ENCODE data around the gene BNIPL. TPM values are rescaled to one million over a fixed set of nuclear protein-coding genes. Genes with fewer than 3 reads are reported as not detected.

BNIPL gene
- total RNA-seq, 4 donors from 2014 or later: under 0.01 to 0.17 (median 0.12) TPM

DNA sequence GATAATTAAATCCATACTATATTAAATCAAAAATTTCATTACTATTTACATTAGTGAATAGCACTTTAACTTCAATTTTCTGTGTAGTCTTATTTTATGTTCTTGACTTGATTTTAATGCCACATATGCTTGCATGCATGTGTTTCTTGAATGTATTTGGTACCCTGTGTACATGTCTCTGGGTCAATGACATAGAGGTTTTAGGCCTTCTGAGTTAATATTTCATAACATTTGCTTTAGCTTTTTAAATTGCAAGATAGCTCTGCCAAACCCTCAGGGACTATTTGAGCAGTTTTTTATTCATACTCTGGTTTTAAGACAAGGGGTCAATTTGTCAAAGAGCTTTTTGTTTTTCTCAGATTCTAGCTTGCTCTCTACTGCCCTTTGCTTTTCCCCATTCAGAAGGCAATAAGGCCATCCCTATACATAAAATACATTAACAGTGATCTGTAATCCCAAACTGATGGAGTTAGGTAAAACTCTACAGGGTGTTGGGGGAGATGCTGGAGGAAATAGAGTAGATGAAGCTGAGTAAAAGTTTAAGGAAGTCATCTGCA is 28.8 kb downstream of the BNIPL start:
- Histone ChIP-seq H3K4me3 (no peak overlapping the region), H3K4me1 (peaks cover 7 to 20% (median 15%) of the 10 kb centered on the region in 4 donors), H3K9me3 (no peaks in the 10 kb centered on the region), H3K36me3 (no peaks in the 10 kb centered on the region), H3K27ac (replicated peaks in 1 of 4) (no peak overlapping the region), H3K27me3 (no peaks in the 10 kb centered on the region)
- intact Hi-C loops (cut with DNase I): no loop called here
- no peak for DNase-seq (ENCODE audit: extremely low spot score)
- TF ChIP-seq EP300 (IDR thresholded peaks at IDR 0.05) (no peak), POLR2AphosphoS5 (IDR thresholded peaks at IDR 0.05) (no peak), POLR2A (IDR thresholded peaks at IDR 0.05; ENCODE audit: low read depth) (no peak)
- TF ChIP-seq, protein P1, sequence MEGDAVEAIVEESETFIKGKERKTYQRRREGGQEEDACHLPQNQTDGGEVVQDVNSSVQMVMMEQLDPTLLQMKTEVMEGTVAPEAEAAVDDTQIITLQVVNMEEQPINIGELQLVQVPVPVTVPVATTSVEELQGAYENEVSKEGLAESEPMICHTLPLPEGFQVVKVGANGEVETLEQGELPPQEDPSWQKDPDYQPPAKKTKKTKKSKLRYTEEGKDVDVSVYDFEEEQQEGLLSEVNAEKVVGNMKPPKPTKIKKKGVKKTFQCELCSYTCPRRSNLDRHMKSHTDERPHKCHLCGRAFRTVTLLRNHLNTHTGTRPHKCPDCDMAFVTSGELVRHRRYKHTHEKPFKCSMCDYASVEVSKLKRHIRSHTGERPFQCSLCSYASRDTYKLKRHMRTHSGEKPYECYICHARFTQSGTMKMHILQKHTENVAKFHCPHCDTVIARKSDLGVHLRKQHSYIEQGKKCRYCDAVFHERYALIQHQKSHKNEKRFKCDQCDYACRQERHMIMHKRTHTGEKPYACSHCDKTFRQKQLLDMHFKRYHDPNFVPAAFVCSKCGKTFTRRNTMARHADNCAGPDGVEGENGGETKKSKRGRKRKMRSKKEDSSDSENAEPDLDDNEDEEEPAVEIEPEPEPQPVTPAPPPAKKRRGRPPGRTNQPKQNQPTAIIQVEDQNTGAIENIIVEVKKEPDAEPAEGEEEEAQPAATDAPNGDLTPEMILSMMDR (IDR thresholded peaks at IDR 0.05): no peak

DNA sequence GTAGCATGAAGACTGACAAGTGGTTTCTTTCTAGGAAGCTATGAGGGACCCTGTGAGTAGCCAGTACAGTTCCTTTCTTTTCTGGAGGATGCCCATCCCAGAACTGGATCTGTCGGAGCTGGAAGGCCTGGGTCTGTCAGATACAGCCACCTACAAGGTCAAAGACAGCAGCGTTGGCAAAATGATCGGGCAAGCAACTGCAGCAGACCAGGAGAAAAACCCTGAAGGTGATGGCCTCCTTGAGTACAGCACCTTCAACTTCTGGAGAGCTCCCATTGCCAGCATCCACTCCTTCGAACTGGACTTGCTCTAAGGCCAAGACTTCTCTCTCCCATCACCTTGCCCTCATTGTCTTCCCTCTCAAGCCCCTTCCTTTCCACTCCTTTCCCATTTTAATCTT is 30.8 kb downstream of the BNIPL start:
- intact Hi-C loops (cut with DNase I): no loop called here
- Histone ChIP-seq H3K27ac (replicated peaks in 1 of 4) (no peak overlapping the region), H3K27me3 (no peaks in the 10 kb centered on the region), H3K4me3 (no peak overlapping the region), H3K36me3 (no peaks in the 10 kb centered on the region), H3K4me1 (peaks cover 18% of the 10 kb centered on the region in 4 donors), H3K9me3 (no peaks in the 10 kb centered on the region)
- WGBS: 83% methylated on average over 4 of the region's 4 CpGs
- DNase-seq (ENCODE audit: extremely low spot score): no peak
- TF ChIP-seq POLR2AphosphoS5 (IDR thresholded peaks at IDR 0.05) (no peak), EP300 (IDR thresholded peaks at IDR 0.05) (no peak), POLR2A (IDR thresholded peaks at IDR 0.05; ENCODE audit: low read depth) (no peak)
- TF ChIP-seq, protein P1 (IDR thresholded peaks at IDR 0.05): no peak

DNA sequence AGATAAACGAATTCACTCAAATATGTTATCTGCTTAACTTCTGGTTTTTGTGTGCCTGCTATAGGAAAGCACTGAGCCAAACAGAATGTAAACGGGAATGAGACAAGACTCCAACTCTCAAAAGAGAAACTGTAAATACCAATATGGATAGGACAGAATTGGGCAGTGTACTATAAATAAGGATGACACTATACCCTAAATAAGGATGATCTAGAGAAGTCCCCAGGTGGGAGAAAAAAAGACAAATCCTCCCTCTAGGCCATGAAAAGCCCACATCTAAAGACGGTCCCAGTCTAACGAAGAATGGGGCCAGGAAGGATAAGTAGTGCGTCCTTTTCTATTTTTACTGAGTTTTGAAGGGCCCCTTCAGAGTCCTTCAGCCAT is 32.7 kb downstream of the BNIPL start:
- Histone ChIP-seq H3K27me3 (no peaks in the 10 kb centered on the region), H3K4me1 (peaks cover 19 to 29% (median 22%) of the 10 kb centered on the region in 4 donors), H3K9me3 (no peaks in the 10 kb centered on the region), H3K4me3 (no peak overlapping the region), H3K36me3 (peaks cover 0 to 6% (median 0%) of the 10 kb centered on the region in 4 donors), H3K27ac (replicated peaks in 1 of 4) (peak overlapping the region; percentile 95 to 100 (median 99))
- intact Hi-C loops (cut with DNase I): no loop called here
- TF ChIP-seq POLR2A (IDR thresholded peaks at IDR 0.05; ENCODE audit: low read depth) (no peak), POLR2AphosphoS5 (IDR thresholded peaks at IDR 0.05) (no peak), EP300 (IDR thresholded peaks at IDR 0.05) (no peak)
- TF ChIP-seq, protein P1 (IDR thresholded peaks at IDR 0.05): no peak
- DNase-seq (ENCODE audit: extremely low spot score): no peak
- WGBS: 85% methylated on average over 5 of the region's 5 CpGs

DNA sequence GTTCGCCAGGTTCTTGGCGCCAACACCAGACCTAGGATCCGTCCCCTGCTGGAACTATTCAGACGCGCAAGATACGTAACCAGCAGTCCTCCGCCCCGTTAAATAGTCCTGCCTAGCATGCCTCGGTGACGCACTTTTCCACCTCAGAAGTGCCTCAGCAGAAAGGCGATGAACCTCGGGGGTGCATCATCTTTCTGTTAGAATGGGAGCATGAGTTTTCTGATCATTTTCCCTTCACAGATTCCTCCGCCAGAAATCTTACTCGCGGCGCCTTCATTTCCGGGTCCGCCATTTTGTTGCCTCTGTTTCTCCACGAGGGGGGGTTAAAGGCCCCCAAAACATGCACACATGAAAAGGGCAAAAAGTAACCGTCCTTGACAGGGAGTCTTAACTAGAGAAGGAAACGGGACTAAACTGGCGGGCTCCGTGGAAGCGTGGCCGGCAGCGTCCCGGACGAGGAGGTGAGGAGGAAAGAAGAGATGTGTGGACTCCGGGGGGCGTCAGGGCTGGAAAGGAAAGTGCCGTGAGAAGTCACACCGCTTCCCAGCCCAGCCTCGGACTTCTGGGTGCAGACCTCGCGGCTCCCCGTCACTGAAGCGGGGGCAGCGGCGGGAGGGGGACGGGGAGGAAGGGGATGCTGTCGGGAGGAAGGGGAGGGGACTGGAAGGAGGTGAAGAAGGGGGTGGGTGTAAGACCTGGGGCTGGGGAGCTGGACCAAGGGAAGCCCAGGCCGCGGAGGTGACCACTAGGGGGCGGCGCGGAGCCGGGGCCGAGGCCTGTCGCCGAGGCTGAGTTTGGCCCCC is 34.3 kb downstream of the BNIPL start, which contains the start of gene GABPB2:
Gene GABPB2 (plus strand): TSS at position 288 of the 803 bp plus-strand sequence. CDS start 17,429 bp downstream, outside the sequence.
- Histone ChIP-seq H3K9me3 (no peaks in the 10 kb centered on the region), H3K4me1 (peaks cover 19 to 29% (median 22%) of the 10 kb centered on the region in 4 donors), H3K27ac (replicated peaks in 1 of 4) (peak within 1 kb of the TSS; percentile 95 to 100 (median 99)), H3K36me3 (peaks cover 0 to 17% (median 7%) of the 10 kb centered on the region in 4 donors), H3K4me3 (peak within 1 kb of the TSS; percentile 69 to 98 (median 88)), H3K27me3 (no peaks in the 10 kb centered on the region)
- TF ChIP-seq, protein P1 (IDR thresholded peaks at IDR 0.05): peak; percentile 85 to 94 (median 89)
- TF ChIP-seq POLR2A (IDR thresholded peaks at IDR 0.05; ENCODE audit: low read depth): peak; percentile 49
- TF ChIP-seq POLR2AphosphoS5 (IDR thresholded peaks at IDR 0.05): peak; percentile 89 to 91
- peak; percentile 43 for TF ChIP-seq EP300 (IDR thresholded peaks at IDR 0.05)
- intact Hi-C loops (cut with DNase I): no loop called here
- DNase-seq (ENCODE audit: extremely low spot score): peak; percentile 96
- WGBS: 0% methylated on average over 44 of the region's 50 CpGs

Measured in esophagus muscularis mucosa (tissue), 4 donors.